Heart right ventricle (tissue), 16 donors: ENCODE data around the gene VIPR2. TPM values are rescaled to one million over a fixed set of nuclear protein-coding genes. Genes with fewer than 3 reads are reported as not detected.

Experiments used
- ATAC-seq, 8 donors: fragments of 200-7000 bp; cut with Tn5 transposase; one replicate each; pipeline ENCODE4 v1.9.1; 2020; ENCODE audit warnings: mild to moderate bottlenecking in 8 of 8, moderate library complexity in 8 of 8, moderate number of reproducible peaks in 1 of 8
- DNase-seq, 2 donors: peaks; one replicate each; pipeline ENCODE4 v3.0.0-alpha.2; 2020
- H3K27ac ChIP-seq, 10 donors: fragments of 200-600 bp; sonication (generic) in 2 of 10; one replicate each; pipeline versions ENCODE4 v1.5.0 to v1.8.0; 2020 to 2022; ENCODE audit warnings: mild to moderate bottlenecking in 3 of 10
- H3K27me3 ChIP-seq, 7 donors: fragments of 200-600 bp; one replicate each; pipeline ENCODE4 v1.8.0; 2021 to 2022; ENCODE audit warnings: mild to moderate bottlenecking in 2 of 7
- H3K36me3 ChIP-seq, 9 donors: fragments of 200-600 bp; sonication (generic) in 1 of 9; one replicate each; pipeline versions ENCODE4 v1.5.0 to v1.8.0; 2020 to 2022; ENCODE audit warnings: mild to moderate bottlenecking in 2 of 9
- H3K4me1 ChIP-seq, 9 donors: fragments of 200-600 bp; sonication (generic) in 1 of 9; one replicate each; pipeline versions ENCODE4 v1.5.0 to v1.8.0; 2020 to 2022; ENCODE audit warnings: mild to moderate bottlenecking in 4 of 9
- H3K4me3 ChIP-seq, 10 donors: fragments of 200-600 bp; sonication (generic) in 2 of 10; one replicate each; pipeline versions ENCODE4 v1.5.0 to v1.8.0; 2020 to 2022; ENCODE audit warnings: mild to moderate bottlenecking in 7 of 10, moderate library complexity in 2 of 10
- H3K9me3 ChIP-seq, 11 donors: fragments of 200-600 bp in 10 of 11; sonication (generic) in 2 of 11; one replicate each; pipeline versions ENCODE4 v1.5.0 to v1.8.0; 2013 to 2022; ENCODE audit warnings: mild to moderate bottlenecking in 2 of 11, control low read depth in 1 of 11, moderate library complexity in 1 of 11
- WGBS, 2 donors: extraction: QIAGEN DNeasy Blood & Tissue Kit; methylation state at CpG; one replicate each; pipeline ENCODE4 v1.1.7; 2013; ENCODE audit warnings: inconsistent platforms in 1 of 2; 5-methylcytosine and 5-hydroxymethylcytosine counted together
- intact Hi-C, 10 donors: fragments of 100-400 bp; cut with DNase I; formaldehyde crosslinking; loops; one replicate each; pipeline versions ENCODE4 v1.11.1 to v1.14.2; 2022
- polyA plus RNA-seq, 2 donors: library from polyadenylated mRNA; stranded (reverse); fragments of 200-250 nt; gene quantifications; one replicate each; pipeline ENCODE4 v1.2.3, GENCODE V29; 2013
- total RNA-seq, 10 donors: library from RNA; stranded (reverse); fragmentation: NEBNext Ultra II Directional in 3 of 10; extraction: Animal tissue kit (Norgen Biotek cat#: 25700) in 3 of 10; gene quantifications; one replicate each; pipeline versions ENCODE4 v1.2.1 to v1.2.4, GENCODE V29; 2021 to 2023
- TF ChIP-seq, protein P1 (sequence below), 9 donors: fragments of 200-600 bp; sonication (generic) in 2 of 9; IDR thresholded peaks; one replicate each; pipeline versions ENCODE4 v1.5.0 to v1.8.0; 2021 to 2022; ENCODE audit warnings: antibody characterized with exemption in 9 of 9, mild to moderate bottlenecking in 5 of 9, moderate library complexity in 1 of 9
- donor health status: Arrhythmogenic right ventricular cardiomyopathy.
- donor health status: ischemic (EF 13 %, LVEDD 7.1; RV severe dilation, severe dysfunction).
- donor health status: healthy with polysubstance abuse.
- donor health status: DM: no; HTN: yes; CAD: no.
- donor health status: DM: no; HTN: no; CAD: no.
- donor health status: ischemic (EF 25% LVEDD 6.9; RV normal size, moderate dysfunction).
- donor health status: ischemic (EF 25% LVEDD 5.7; RV mildly dilated, moderate dysfunction).
- donor health status: healthy.
- donor health status: DM: yes; HTN: yes; CAD: no.
- donor health status: Ischemic cardiomyopathy.
- donor health status: ischemic (EF 35%, LVEDD 5.7; RV mildly dilated, moderate dysfunction).
- donor health status: nonischemic (EF 11% LVEDD 7.7; RV severe dilation, severe dysfunction).
- donor health status: DM: yes; HTN: yes; CAD: no.
- donor health status: PGD.
- donor health status: ischemic (EF 29% LVEDD 5.4; RV normal size, mild dysfunction).
- donor health status: nonischemic (EF 23%, LVEDD 6.1; RV moderate dilation, normal function).

The VIPR2 gene
- total and polyA plus RNA-seq, 12 donors = 3.0 to 30.6 (median 19.1) TPM

- no peaks in the 10 kb centered on the region for H3K9me3 ChIP-seq
- TF ChIP-seq, protein P1, sequence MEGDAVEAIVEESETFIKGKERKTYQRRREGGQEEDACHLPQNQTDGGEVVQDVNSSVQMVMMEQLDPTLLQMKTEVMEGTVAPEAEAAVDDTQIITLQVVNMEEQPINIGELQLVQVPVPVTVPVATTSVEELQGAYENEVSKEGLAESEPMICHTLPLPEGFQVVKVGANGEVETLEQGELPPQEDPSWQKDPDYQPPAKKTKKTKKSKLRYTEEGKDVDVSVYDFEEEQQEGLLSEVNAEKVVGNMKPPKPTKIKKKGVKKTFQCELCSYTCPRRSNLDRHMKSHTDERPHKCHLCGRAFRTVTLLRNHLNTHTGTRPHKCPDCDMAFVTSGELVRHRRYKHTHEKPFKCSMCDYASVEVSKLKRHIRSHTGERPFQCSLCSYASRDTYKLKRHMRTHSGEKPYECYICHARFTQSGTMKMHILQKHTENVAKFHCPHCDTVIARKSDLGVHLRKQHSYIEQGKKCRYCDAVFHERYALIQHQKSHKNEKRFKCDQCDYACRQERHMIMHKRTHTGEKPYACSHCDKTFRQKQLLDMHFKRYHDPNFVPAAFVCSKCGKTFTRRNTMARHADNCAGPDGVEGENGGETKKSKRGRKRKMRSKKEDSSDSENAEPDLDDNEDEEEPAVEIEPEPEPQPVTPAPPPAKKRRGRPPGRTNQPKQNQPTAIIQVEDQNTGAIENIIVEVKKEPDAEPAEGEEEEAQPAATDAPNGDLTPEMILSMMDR (IDR thresholded peaks at IDR 0.05) = peak in 3 of 9 donors; percentile 11 to 34 (median 23)
- H3K27me3 ChIP-seq = peaks cover 0 to 8% (median 0%) of the 10 kb centered on the region in 7 donors
- H3K4me3 ChIP-seq = no peak overlapping the region
- peak overlapping the region in 1 of 10 donors; percentile 7 for H3K27ac ChIP-seq
- peak in 6 of 8 donors; percentile 52 to 70 (median 62) for ATAC-seq
- H3K4me1 ChIP-seq = peaks cover 0 to 21% (median 10%) of the 10 kb centered on the region in 9 donors
- 43 to 48% methylated on average over 7 of the region's 7 CpGs for WGBS, 2 donors
- H3K36me3 ChIP-seq = no peaks in the 10 kb centered on the region
- DNase-seq = no peak
- intact Hi-C loops = no loop called here
Observed at GRCh38 chr7:159114981-159115380, 29.7 kb downstream of the VIPR2 start.

DNA sequence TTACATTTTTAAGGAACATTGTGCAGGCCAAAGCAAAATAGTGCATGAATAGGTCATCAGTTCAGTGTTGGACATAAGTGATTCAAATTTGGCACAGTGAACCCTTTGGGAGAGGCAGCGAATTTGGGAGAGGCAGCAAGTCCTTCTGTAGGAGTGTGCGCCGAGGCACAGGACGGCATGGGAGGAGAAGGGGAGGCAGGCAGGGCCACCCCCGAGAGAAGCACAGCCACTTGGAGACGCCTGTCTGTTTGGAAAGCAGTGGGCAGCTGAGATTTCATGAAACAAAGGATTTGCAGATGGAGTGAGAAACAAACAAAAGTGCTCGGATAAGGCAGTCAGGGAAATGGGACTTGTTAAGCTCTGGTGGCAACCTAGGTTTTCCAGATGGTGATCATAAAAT lies 30.6 kb downstream of the VIPR2 start:
- Histone ChIP-seq H3K4me1 (peaks cover 0 to 28% (median 12%) of the 10 kb centered on the region in 9 donors), H3K27ac (no peak overlapping the region), H3K27me3 (peaks cover 0 to 8% (median 0%) of the 10 kb centered on the region in 7 donors), H3K36me3 (no peaks in the 10 kb centered on the region), H3K4me3 (no peak overlapping the region), H3K9me3 (no peaks in the 10 kb centered on the region)
- TF ChIP-seq, protein P1 (IDR thresholded peaks at IDR 0.05) = no peak
- WGBS, 2 donors = 63 to 74% methylated on average over 7 of the region's 7 CpGs
- intact Hi-C loops = no loop called here
- no peak for DNase-seq
- ATAC-seq = no peak

GRCh38 chr7:159113056-159113455 lies 31.6 kb downstream of the VIPR2 start:
- H3K27me3 ChIP-seq = peaks cover 0 to 8% (median 0%) of the 10 kb centered on the region in 7 donors
- H3K4me1 ChIP-seq = peaks cover 0 to 33% (median 12%) of the 10 kb centered on the region in 9 donors
- H3K4me3 ChIP-seq = no peak overlapping the region
- no peak for ATAC-seq
- intact Hi-C loops = no loop called here
- no peaks in the 10 kb centered on the region for H3K9me3 ChIP-seq
- H3K27ac ChIP-seq = no peak overlapping the region
- H3K36me3 ChIP-seq = no peaks in the 10 kb centered on the region
- TF ChIP-seq, protein P1 (IDR thresholded peaks at IDR 0.05) = no peak
- DNase-seq = no peak
- WGBS, 2 donors = 72 to 76% methylated on average over 8 of the region's 8 CpGs

DNA sequence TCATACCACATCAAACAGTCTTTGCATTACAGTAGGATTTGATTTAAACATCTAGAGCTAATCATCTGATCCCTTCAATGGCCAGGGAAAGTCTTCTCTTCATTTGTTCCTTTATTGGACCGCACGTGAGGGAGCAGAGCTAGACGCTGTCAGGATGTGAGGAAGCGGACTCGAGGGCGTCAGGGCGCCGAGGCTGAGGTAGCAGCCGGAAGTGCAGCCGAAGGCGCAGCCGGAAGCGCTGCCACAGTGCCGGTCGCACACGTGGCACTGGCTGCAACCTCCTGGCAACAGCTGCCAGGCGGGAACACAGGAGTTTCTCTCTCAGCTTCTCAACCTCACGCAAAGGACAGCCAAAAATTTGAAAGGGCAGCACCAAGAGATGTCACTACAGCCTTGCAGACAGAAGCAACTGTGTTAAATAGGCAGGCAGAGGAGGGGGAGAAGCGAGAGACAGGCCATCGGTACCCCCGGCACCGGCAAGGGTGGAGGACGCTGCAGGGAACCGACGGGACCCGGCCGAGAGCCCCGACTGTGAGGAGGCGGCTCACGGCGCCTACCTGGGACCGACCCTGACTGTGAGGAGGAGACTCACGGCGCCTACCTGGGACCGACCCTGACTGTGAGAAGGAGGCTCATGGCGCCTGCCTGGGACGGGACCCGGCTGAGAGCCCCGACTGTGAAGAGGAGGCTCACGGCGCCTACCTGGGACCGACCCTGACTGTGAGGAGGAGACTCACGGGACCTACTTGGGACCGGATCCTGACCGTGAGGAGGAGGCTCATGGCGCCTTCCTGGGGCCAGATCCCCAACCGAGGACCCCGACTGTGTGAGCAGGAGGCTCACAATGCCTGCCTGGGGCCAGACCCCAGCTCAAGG lies 32.3 kb downstream of the VIPR2 start:
- no peak overlapping the region for H3K4me3 ChIP-seq
- peaks cover 0 to 8% (median 0%) of the 10 kb centered on the region in 7 donors for H3K27me3 ChIP-seq
- no peaks in the 10 kb centered on the region for H3K9me3 ChIP-seq
- H3K4me1 ChIP-seq = peaks cover 0 to 33% (median 12%) of the 10 kb centered on the region in 9 donors
- H3K36me3 ChIP-seq = no peaks in the 10 kb centered on the region
- 58 to 63% methylated on average over 48 of the region's 48 CpGs for WGBS, 2 donors
- intact Hi-C loops = no loop called here
- ATAC-seq (peak in 3 of 8 donors; percentile 9 to 66 (median 18)), DNase-seq (no peak)
- no peak overlapping the region for H3K27ac ChIP-seq
- TF ChIP-seq, protein P1 (IDR thresholded peaks at IDR 0.05) = no peak
